HG03045 (cell line): ENCODE results near the gene CAPN5.

ENCODE experiments used
- ATAC-seq: cut with Tn5 transposase; IDR thresholded peaks from one replicate; pipeline ENCODE4 v1.9.1; 2021; ENCODE audit warnings: mild to moderate bottlenecking, moderate library complexity; ENCODE audit not compliant: unreplicated experiment

CAPN5 gene

DNA sequence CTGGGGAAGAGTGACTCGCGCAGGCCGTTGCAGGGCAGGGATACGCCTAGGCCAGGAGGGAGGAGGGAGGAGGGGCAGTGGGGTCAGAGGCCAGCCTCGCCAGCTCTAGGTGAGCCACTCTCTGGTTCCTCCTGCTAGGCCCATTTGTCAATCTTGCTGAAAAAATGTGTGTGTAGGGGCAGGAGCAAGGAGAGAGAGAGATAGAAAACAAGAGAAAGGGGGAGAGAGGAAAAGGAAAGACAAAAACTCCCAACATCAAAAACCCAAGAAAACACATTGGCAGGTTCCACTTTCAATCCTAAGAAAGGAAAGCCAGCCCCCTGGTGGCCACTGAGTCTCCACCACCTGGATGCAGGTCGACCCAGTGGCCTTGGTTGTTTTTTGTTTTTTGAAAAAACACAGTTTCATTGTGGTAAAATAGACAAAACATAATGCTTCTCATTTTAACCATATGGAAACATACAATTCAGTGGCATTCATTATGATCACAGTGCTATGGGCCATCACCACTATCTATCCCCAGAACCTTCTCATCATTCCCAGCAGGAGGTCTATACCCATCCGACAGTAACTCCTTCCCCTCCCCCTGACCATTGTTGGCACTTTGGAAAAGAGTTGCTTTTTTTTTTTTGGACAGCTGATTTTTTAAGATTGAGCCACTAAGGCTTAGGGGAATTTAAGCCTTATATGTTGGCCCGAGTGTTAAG is 46.8 kb downstream of the CAPN5 start:
- no peak for ATAC-seq

GRCh38 chr11:77114089-77114463 is 47.3 kb downstream of the CAPN5 start:
- no peak for ATAC-seq

- ATAC-seq: no peak
Observed at GRCh38 chr11:77115181-77115611, 48.4 kb downstream of the CAPN5 start.

DNA sequence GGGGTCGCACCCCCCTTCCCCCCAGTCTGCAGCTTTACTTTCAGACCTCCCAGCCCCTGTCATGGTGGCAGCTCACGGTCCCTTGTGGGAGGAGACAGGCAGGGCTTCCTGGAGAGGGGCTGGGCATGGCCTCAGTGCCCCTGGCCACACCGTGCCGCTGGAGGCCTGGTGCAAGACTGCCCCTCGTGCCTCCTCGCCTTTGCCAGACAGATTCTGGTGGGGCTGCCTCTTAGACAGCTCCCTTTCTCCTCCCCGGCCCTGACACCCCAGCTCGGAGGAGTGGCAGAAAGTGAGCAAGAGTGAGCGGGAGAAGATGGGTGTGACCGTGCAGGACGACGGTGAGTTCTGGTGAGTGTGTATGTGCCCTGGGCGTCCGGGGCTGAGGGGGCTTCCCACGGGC is 49.2 kb downstream of the CAPN5 start:
- no peak for ATAC-seq

DNA sequence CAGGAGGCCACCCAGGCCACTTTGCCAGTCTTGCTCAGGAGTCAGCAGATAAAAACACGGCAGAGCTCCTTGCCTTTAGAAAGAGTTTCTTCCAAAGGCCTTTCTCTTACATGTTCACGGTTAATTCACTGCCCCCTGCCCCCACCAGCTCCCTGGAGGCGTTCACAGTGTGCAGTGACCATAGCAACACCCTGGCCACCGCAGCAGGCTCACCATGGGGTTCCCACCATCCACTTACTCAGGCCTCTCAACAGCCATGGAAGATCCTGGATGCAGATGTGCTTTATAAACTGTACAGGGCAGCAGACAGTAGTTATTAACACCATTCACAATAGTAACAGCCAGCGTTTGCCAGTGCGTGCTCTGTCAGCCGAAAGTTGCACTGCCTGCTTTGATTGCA is 50.7 kb downstream of the CAPN5 start:
- ATAC-seq: no peak

DNA sequence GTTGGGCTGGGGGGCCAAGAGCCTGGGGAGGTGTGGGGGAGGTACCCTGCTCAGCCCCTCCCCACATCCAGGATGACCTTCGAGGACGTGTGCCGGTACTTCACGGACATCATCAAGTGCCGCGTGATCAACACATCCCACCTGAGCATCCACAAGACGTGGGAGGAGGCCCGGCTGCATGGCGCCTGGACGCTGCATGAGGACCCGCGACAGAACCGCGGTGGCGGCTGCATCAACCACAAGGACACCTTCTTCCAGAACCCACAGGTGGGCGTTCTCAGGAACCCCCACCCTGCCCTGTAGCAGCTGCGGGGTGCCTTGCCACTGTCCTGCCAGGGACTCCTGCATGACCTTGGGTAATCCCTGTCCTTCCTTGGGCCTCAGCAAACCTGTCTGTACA is 51.3 kb downstream of the CAPN5 start:
- no peak for ATAC-seq

GRCh38 chr11:77118971-77119370 is 52.2 kb downstream of the CAPN5 start:
- ATAC-seq: no peak

DNA sequence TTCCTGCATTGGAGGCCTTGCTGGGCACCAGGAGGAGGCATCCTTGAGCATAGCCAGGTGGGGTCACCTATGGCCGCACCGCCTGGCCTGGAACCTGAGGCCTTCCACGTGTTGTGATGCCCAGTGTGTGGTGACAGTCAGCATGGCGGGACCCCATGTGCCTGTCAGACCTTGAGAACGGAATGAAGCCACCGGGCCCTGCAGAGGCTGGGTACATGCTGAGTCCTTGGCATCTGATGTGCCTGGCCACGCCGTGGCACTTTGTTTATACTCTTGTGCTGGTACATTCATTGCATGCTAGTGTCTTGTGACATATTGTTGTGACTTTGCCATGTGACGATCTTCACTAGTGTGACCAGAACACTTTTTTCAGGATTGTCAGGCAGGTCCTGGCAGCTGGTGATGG is 52.8 kb downstream of the CAPN5 start:
- ATAC-seq: no peak

DNA sequence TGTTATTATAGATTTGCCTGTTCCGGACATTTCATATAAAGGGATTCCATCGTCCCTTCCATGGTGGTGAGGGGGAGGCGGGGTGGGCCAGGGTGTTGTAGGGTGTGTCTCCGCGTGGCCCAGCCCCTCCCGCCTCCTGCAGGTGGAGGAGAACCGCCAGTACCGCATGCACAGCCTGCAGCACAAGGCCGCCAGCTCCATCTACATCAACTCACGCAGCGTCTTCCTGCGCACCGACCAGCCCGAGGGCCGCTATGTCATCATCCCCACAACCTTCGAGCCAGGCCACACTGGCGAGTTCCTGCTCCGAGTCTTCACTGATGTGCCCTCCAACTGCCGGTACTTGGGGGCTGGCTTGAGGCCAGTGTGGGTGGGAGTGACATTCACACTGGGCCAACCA is 53.8 kb downstream of the CAPN5 start:
- ATAC-seq: no peak

- ATAC-seq: no peak
Observed at GRCh38 chr11:77121096-77121640, 54.4 kb downstream of the CAPN5 start.

- ATAC-seq: no peak
Observed at GRCh38 chr11:77121876-77122575, 55.3 kb downstream of the CAPN5 start.

- ATAC-seq: no peak
Observed at GRCh38 chr11:77122576-77123212, 55.9 kb downstream of the CAPN5 start.

GRCh38 chr11:77123591-77123990 is 56.8 kb downstream of the CAPN5 start:
- ATAC-seq: no peak

GRCh38 chr11:77124041-77124440 is 57.3 kb downstream of the CAPN5 start:
- no peak for ATAC-seq

GRCh38 chr11:77124488-77124887 is 57.7 kb downstream of the CAPN5 start:
- ATAC-seq: no peak

GRCh38 chr11:77125191-77125590 is 58.4 kb downstream of the CAPN5 start:
- ATAC-seq: no peak

DNA sequence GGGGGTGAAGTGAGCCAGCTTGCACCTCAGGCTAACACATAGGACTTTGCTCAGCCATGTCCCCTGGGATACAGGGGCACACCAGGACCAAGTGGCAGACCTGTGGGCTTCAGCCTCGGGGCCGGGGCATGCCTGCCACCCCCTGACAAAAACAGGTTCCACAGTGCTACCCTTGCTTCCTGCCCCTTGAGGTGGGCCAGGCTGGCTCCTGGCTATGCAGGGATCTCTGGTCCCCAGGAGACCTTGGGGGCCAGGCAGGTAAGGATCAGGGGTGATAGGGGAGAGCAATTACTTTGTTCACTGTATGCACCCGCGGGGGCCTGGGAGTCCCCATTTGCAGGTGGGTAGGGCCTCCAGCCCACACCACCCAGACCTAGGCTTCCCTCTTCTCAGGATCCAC is 58.9 kb downstream of the CAPN5 start:
- ATAC-seq: no peak

DNA sequence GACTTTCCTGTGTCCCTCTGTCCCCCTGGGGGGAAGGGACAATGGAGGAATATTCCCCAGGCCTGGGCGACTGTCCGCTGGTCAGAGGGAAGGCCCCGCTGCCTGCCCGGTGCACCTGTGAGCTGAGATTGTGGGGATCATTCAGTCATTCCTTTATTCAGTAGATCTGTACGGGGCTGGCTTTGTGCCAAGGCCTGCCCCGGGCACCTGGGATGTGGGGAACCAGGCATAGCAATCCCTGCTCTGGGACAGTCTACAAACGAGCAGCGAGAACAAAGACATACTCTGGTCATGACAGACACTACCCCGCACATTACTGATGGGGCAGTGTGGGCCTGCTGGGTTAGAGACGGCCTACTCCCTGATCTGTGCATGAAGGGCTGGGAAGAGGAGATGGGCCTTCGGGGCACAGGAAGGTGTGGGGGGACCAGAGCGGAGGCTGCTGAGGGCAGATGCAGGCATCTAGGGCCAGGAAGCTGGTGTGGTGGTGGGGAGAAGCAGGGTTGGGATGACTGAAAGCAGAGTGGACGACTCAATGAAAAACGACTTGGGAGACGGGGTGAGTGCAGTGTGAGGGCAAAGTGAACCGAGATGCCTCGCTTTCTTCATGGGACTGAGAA is 59.5 kb downstream of the CAPN5 start:
- no peak for ATAC-seq

DNA sequence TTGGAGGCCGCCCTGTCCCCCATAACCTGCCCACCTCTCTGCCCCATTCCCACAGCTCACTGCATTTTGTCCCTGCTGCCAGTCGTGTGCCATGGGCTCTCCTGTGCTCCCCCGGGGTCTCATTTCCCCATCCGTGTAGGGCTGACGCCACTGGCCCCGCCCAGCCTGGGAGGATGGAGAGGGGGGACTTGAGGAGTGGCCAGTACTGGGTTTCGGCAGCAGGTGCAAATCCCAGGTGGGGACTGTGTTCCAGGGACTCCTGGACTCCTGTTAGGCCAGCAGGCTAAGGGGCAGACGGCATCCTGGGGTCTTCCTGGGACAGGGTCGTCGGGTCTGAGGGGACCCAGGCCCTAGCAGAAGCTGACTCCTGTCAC is 60.1 kb downstream of the CAPN5 start:
- ATAC-seq: no peak

DNA sequence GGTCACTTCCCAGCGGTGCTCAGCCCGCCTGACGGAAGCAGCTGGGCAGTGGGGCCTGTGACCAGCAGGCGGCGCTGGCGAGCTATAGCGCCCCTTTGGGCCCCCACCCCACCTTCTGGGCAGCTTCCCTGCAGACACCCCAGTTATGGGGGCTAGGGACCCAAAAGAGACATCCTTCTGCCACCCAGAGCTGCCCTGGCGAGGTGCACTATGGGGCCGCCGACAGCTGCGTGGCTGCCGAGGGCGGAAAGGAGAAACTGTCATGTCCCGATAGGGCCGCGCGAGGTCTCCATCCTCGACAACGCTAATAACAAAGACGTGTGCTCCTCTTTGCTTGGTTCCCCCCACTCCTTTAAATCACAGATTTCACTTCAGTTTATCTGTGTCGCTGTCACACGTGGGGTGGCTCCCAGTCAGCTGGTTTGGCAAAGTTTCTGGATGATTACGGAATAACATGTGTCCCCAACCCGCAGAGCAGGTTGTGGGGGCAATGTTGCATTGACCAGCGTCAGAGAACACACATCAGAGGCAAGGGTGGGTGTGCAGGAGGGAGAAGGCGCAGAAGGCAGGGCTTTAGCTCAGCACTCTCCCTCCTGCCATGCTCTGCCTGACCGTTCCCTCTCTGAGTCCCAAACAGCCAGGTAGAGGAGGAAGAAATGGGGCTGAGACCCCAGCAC is 60.6 kb downstream of the CAPN5 start:
- ATAC-seq: no peak
